Neural cell (in vitro differentiated cells): ENCODE results near the gene FGG.

Experiments used
- CTCF ChIP-seq: fragments of 450-650 bp; IDR thresholded peaks from 2 replicates; pipeline ENCODE4 v1.5.1; 2014; ENCODE audit warnings: antibody characterized with exemption, mild to moderate bottlenecking, moderate library complexity; ENCODE audit not compliant: poor library complexity, severe bottlenecking
- EP300 ChIP-seq: fragments of 450-650 bp; conservative IDR thresholded peaks from 2 replicates; pipeline ENCODE4 v1.6.1; 2014; ENCODE audit warnings: antibody characterized with exemption, mild to moderate bottlenecking, moderate library complexity; ENCODE audit not compliant: poor library complexity, severe bottlenecking
- EZH2 ChIP-seq: fragments of 200-600, 300-800 bp; shearing (Covaris generic), sonication (generic); IDR thresholded peaks from 2 replicates; pipeline ENCODE4 v1.6.1; 2014; ENCODE audit warnings: antibody characterized with exemption, low read length, borderline replicate concordance, mild to moderate bottlenecking; ENCODE audit not compliant: insufficient read depth, poor library complexity, severe bottlenecking
- MXI1 ChIP-seq: fragments of 450-650 bp; conservative IDR thresholded peaks from 2 replicates; pipeline ENCODE4 v1.6.1; 2014; ENCODE audit warnings: antibody characterized with exemption, mild to moderate bottlenecking; ENCODE audit not compliant: poor library complexity, severe bottlenecking
- POLR2AphosphoS5 ChIP-seq: IDR thresholded peaks from 2 replicates; pipeline ENCODE4 v1.6.1; 2012
- REST ChIP-seq: IDR thresholded peaks from 2 replicates; pipeline ENCODE4 v1.6.1; 2012; ENCODE audit warnings: borderline replicate concordance

- TF ChIP-seq CTCF, result no peak
- no peak for TF ChIP-seq MXI1
- TF ChIP-seq POLR2AphosphoS5, result no peak
- TF ChIP-seq EZH2, result no peak
- no peak for TF ChIP-seq REST
- TF ChIP-seq EP300, result no peak
Measured at GRCh38 chr4:154582723-154583122, 29.7 kb downstream of the FGG start.
